GM06990 (cell line): ENCODE data around the gene PFKP.

ENCODE experiments used
- DNase-seq: peaks from one replicate; pipeline ENCODE4 v3.0.0-alpha.2; 2011; ENCODE audit not compliant: insufficient read length; ENCODE audit errors: extremely low read depth
- H3K27me3 ChIP-seq: replicated peaks from 2 replicates; pipeline ENCODE4 v1.6.0; 2011; ENCODE audit warnings: low read length; ENCODE audit not compliant: control insufficient read depth, insufficient read depth
- H3K36me3 ChIP-seq: 2 replicates; pipeline ENCODE4 v1.5.1; 2011; ENCODE audit warnings: low read length; ENCODE audit not compliant: control insufficient read depth, insufficient read depth
- H3K4me3 ChIP-seq: replicated peaks from 2 replicates; pipeline ENCODE4 v1.5.1; 2011; ENCODE audit warnings: low read depth, mild to moderate bottlenecking, control low read depth, low read length
- CTCF ChIP-seq: IDR thresholded peaks from 2 replicates; pipeline ENCODE4 v1.5.1; 2011; ENCODE audit warnings: low read length, control low read depth, mild to moderate bottlenecking, inconsistent platforms; ENCODE audit not compliant: insufficient read depth, poor library complexity, severe bottlenecking

Gene PFKP

GRCh38 chr10:3091921-3092320 lies 24.6 kb downstream of the PFKP start:
- DNase-seq: no peak
- H3K4me3 ChIP-seq: no peak overlapping the region

GRCh38 chr10:3093996-3094395 lies 26.6 kb downstream of the PFKP start:
- no peak for DNase-seq
- no peak for TF ChIP-seq CTCF
- Histone ChIP-seq H3K4me3 (no peak overlapping the region), H3K36me3 (peaks cover 4% of the 10 kb centered on the region), H3K27me3 (no peaks in the 10 kb centered on the region)

More at GRCh38 chr10:3091921-3092320, 24.6 kb downstream of the PFKP start:
- TF ChIP-seq CTCF: no peak
- Histone ChIP-seq H3K27me3 (no peaks in the 10 kb centered on the region), H3K36me3 (peaks cover 4% of the 10 kb centered on the region)

GRCh38 chr10:3094609-3095036 lies 27.3 kb downstream of the PFKP start:
- no peak for TF ChIP-seq CTCF
- Histone ChIP-seq H3K4me3 (no peak overlapping the region), H3K27me3 (no peaks in the 10 kb centered on the region), H3K36me3 (peaks cover 5% of the 10 kb centered on the region)
- no peak for DNase-seq

GRCh38 chr10:3095373-3096139 lies 28.2 kb downstream of the PFKP start:
- Histone ChIP-seq H3K27me3 (no peaks in the 10 kb centered on the region), H3K4me3 (no peak overlapping the region), H3K36me3 (peaks cover 8% of the 10 kb centered on the region)
- DNase-seq: no peak
- no peak for TF ChIP-seq CTCF

- peaks cover 10% of the 10 kb centered on the region for H3K36me3 ChIP-seq
- DNase-seq: no peak
- no peak overlapping the region for H3K4me3 ChIP-seq
- no peaks in the 10 kb centered on the region for H3K27me3 ChIP-seq
- TF ChIP-seq CTCF: no peak
Observed at GRCh38 chr10:3096149-3096548, 28.8 kb downstream of the PFKP start.

- no peak for DNase-seq
- Histone ChIP-seq H3K36me3 (peaks cover 15% of the 10 kb centered on the region), H3K27me3 (no peaks in the 10 kb centered on the region), H3K4me3 (no peak overlapping the region)
- TF ChIP-seq CTCF: no peak
Observed at GRCh38 chr10:3097160-3097559, 29.8 kb downstream of the PFKP start.
